Right lobe of liver (tissue), 6 donors: ENCODE data around the gene RTP3. TPM values are rescaled to one million over a fixed set of nuclear protein-coding genes. Genes with fewer than 3 reads are reported as not detected.

Source experiments
- ATAC-seq, 4 donors: fragments of 200-7000 bp; cut with Tn5 transposase; one replicate each; pipeline ENCODE4 v1.9.1; 2020; ENCODE audit warnings: mild to moderate bottlenecking in 4 of 4, moderate library complexity in 4 of 4
- DNase-seq, 3 donors: peaks; one replicate each; pipeline ENCODE4 v3.0.0-alpha.2; 2020
- H3K27ac ChIP-seq, 3 donors: fragments of 200-600 bp; one replicate each; pipeline ENCODE4 v1.8.0; 2022
- H3K27me3 ChIP-seq, 2 donors: fragments of 200-600 bp; one replicate each; pipeline ENCODE4 v1.8.0; 2022
- H3K36me3 ChIP-seq, 4 donors: fragments of 200-600 bp; sonication (generic) in 1 of 4; one replicate each; pipeline versions ENCODE4 v1.5.1 to v1.8.0; 2017 to 2022; ENCODE audit warnings: control low read depth in 1 of 4
- H3K4me1 ChIP-seq, 4 donors: fragments of 200-600 bp; sonication (generic) in 1 of 4; one replicate each; pipeline versions ENCODE4 v1.5.1 to v1.8.0; 2017 to 2022; ENCODE audit warnings: control low read depth in 1 of 4
- H3K4me3 ChIP-seq, 3 donors: fragments of 200-600 bp; one replicate each; pipeline ENCODE4 v1.8.0; 2022
- H3K9me3 ChIP-seq, 4 donors: fragments of 200-600 bp; sonication (generic) in 1 of 4; one replicate each; pipeline versions ENCODE4 v1.5.1 to v1.8.0; 2017 to 2022; ENCODE audit warnings: control low read depth in 1 of 4
- CTCF ChIP-seq, 4 donors: fragments of 200-600 bp in 3 of 4; fragments of 450-650 bp in 1 of 4; IDR thresholded peaks; one replicate each; pipeline versions ENCODE4 v1.5.1 to v1.8.0; 2016 to 2022; ENCODE audit warnings: antibody characterized with exemption in 4 of 4, mild to moderate bottlenecking in 2 of 4
- POLR2A ChIP-seq: fragments of 450-650 bp; IDR thresholded peaks from one replicate; pipeline ENCODE4 v1.6.1; 2017; ENCODE audit warnings: antibody characterized with exemption, mild to moderate bottlenecking
- WGBS: methylation state at CpG from one replicate; pipeline ENCODE4 v1.1.6; 2018; ENCODE audit warnings: low coverage, low lambda C conversion rate; ENCODE audit not compliant: insufficient coverage; ENCODE audit errors: missing lambda C conversion rate; 5-methylcytosine and 5-hydroxymethylcytosine counted together
- intact Hi-C, 2 donors: fragments of 100-400 bp; cut with DNase I; formaldehyde crosslinking; loops; one replicate each; pipeline versions ENCODE4 v1.11.2 to v1.14.1; 2022
- total RNA-seq, 6 experiments: library from RNA; depleted of rRNA in 2 of 6; stranded (reverse); fragments of >200 nt in 2 of 6; fragmentation: NEBNext Ultra II Directional in 3 of 6; extraction: Animal tissue kit (Norgen Biotek cat#: 25700) in 3 of 6; gene quantifications; one replicate each; pipeline versions ENCODE4 v1.1.0 to v1.2.4, GENCODE V29; 2016 to 2023
- donor health status: DM: no; HTN: yes; CAD: no.
- donor health status: DM: no; HTN: no; CAD: no.
- donor health status: DM: no; HTN: no; CAD: no.
- donor health status: DM: no; HTN: yes; CAD: no.
- donor health status: DM: no; HTN: yes; CAD: no.

Gene RTP3
- total RNA-seq, 6 experiments from 2014 or later: 12.2 to 29.0 (median 20.9) TPM

DNA sequence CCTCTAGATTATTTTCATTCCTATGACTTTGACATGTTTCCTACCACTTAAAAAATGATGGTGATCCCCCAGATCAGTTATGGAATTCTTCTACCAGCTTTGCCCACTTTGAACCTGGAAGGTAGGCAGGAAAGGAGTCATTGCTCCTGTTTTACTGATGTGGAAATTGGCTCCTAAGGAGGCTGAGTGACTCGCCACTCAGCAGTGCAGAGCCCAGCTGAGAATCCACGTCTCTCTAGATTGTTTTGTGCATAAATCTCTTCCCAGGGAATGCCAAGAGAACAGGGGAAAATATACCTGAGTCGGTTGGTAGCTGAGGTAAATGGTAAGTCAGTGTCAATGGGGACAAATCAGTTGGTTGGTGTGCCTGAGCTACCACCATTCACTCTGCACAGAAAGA lies 37.7 kb upstream of the RTP3 start:
- DNase-seq: peak in 1 of 3 donors; percentile 12
- H3K27ac ChIP-seq: no peak overlapping the region
- no peaks in the 10 kb centered on the region for H3K4me1 ChIP-seq
- H3K4me3 ChIP-seq: no peak overlapping the region
- TF ChIP-seq POLR2A (no peak), CTCF (IDR thresholded peaks at IDR 0.05) (no peak)
- H3K36me3 ChIP-seq: no peaks in the 10 kb centered on the region
- intact Hi-C loops: no loop called here
- ATAC-seq: no peak
- no peaks in the 10 kb centered on the region for H3K27me3 ChIP-seq
- no peaks in the 10 kb centered on the region for H3K9me3 ChIP-seq
- 100% methylated on average over 1 of the region's 3 CpGs for WGBS

DNA sequence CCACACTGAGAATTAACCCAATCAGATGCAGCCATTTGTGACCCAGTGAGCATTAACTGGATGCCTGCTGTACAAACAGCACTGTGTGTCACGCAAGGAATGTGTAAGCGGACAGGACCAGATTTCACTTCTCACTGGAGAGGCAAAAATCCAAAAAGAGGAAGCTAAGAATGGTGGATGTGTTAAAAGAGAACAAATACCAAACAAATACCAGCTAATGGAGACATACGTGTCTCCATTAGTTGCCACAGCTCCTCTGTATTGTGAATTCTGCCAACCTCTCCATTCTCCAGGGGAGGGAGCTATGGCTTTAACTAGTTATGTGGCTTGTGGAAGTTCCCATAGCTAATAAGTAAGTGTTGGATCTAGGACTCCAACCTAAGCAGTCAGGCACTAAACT lies 35.7 kb upstream of the RTP3 start:
- H3K27ac ChIP-seq: no peak overlapping the region
- no peaks in the 10 kb centered on the region for H3K4me1 ChIP-seq
- H3K9me3 ChIP-seq: no peaks in the 10 kb centered on the region
- WGBS: 43% methylated on average over 3 of the region's 3 CpGs
- intact Hi-C loops: no loop called here
- no peaks in the 10 kb centered on the region for H3K27me3 ChIP-seq
- no peak for DNase-seq
- no peak overlapping the region for H3K4me3 ChIP-seq
- H3K36me3 ChIP-seq: no peaks in the 10 kb centered on the region
- TF ChIP-seq CTCF (IDR thresholded peaks at IDR 0.05) (no peak), POLR2A (no peak)
- peak in 2 of 4 donors; percentile 7 to 16 for ATAC-seq

GRCh38 chr3:46462511-46462910 lies 35.3 kb upstream of the RTP3 start:
- peak in 2 of 4 donors; percentile 9 to 10 for ATAC-seq
- WGBS: 43% methylated on average over 3 of the region's 3 CpGs

GRCh38 chr3:46463120-46463867 lies 34.5 kb upstream of the RTP3 start:
- Histone ChIP-seq H3K27ac (no peak overlapping the region), H3K4me1 (no peaks in the 10 kb centered on the region), H3K36me3 (no peaks in the 10 kb centered on the region), H3K27me3 (no peaks in the 10 kb centered on the region), H3K9me3 (no peaks in the 10 kb centered on the region), H3K4me3 (no peak overlapping the region)
- intact Hi-C loops: no loop called here
- 50% methylated on average over 3 of the region's 6 CpGs for WGBS
- no peak for TF ChIP-seq POLR2A
- TF ChIP-seq CTCF (IDR thresholded peaks at IDR 0.05): no peak
- peak in 3 of 4 donors; percentile 17 to 45 (median 20) for ATAC-seq
- DNase-seq: peak in 1 of 3 donors; percentile 46

More at GRCh38 chr3:46462511-46462910, 35.3 kb upstream of the RTP3 start:
- peak in 1 of 3 donors; percentile 38 for DNase-seq
- no peak overlapping the region for H3K27ac ChIP-seq
- no peaks in the 10 kb centered on the region for H3K27me3 ChIP-seq
- no peak for TF ChIP-seq POLR2A
- no peak for TF ChIP-seq CTCF (IDR thresholded peaks at IDR 0.05)
- no peaks in the 10 kb centered on the region for H3K36me3 ChIP-seq
- no peaks in the 10 kb centered on the region for H3K4me1 ChIP-seq
- no peaks in the 10 kb centered on the region for H3K9me3 ChIP-seq
- H3K4me3 ChIP-seq: no peak overlapping the region
- intact Hi-C loops: no loop called here
